Fibroblast of upper back skin (primary cell): ENCODE data around the gene CCDC77.

Source experiments
- DNase-seq: peaks from one replicate; pipeline ENCODE4 v3.0.0-alpha.2; 2013

Gene CCDC77

DNA sequence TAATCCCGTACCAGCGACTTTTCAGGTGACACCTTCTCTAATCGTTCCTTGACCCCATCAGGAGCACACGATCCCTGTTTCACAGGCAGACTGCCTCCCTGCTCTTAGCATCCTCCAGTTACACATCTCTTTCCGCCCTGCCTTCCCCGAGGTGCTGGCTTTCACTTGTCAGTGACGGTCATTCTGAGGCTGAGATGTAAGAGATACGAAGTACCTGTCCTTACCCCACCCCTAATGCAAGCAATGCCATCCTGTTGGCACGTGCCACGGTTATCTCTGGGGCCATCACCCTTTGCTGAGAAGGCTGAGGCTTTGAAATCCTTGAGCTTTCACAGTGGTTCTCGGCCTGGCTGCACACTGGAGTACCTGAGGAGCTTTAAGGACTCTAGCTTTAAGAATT, 82.7 kb downstream of the CCDC77 start:
- no peak for DNase-seq

- no peak for DNase-seq
Measured at GRCh38 chr12:490260-490659, 88.8 kb downstream of the CCDC77 start.
